Small intestine (tissue), 7 donors: ENCODE data around the gene LAMA4. TPM values are rescaled to one million over a fixed set of nuclear protein-coding genes. Genes with fewer than 3 reads are reported as not detected.
A peak's percentile ranks its signal among the peaks of the same experiment; 100 is the strongest.

Experiments used
- DNase-seq, 2 donors: peaks; one replicate each; pipeline versions ENCODE4 v3.0.0 to v3.0.0-alpha.2; 2013
- FAIRE-seq: peaks from 2 replicates; lab custom pipeline; 2012; peaks lifted over from hg19 to GRCh38; lab: Jason Lieb, UNC
- H3K27ac ChIP-seq, 3 donors: one replicate each; pipeline ENCODE4 v1.5.1; 2013; ENCODE audit warnings: low read length in 2 of 3, mild to moderate bottlenecking in 2 of 3, control low read depth in 1 of 3, inconsistent platforms in 1 of 3, low read depth in 1 of 3, moderate library complexity in 1 of 3
- H3K27me3 ChIP-seq, 3 donors: one replicate each; pipeline ENCODE4 v1.6.1; 2013; ENCODE audit warnings: low read length in 3 of 3, inconsistent platforms in 1 of 3; ENCODE audit not compliant: control insufficient read depth in 3 of 3, insufficient read depth in 3 of 3
- H3K36me3 ChIP-seq, 3 donors: one replicate each; pipeline ENCODE4 v1.6.1; 2013; ENCODE audit warnings: low read length in 3 of 3, inconsistent platforms in 1 of 3, low read depth in 1 of 3, mild to moderate bottlenecking in 1 of 3, moderate library complexity in 1 of 3; ENCODE audit not compliant: control insufficient read depth in 3 of 3, insufficient read depth in 2 of 3
- H3K4me1 ChIP-seq, 3 donors: one replicate each; pipeline ENCODE4 v1.6.1; 2013; ENCODE audit warnings: low read length in 2 of 3, inconsistent platforms in 1 of 3, low read depth in 1 of 3, mild to moderate bottlenecking in 1 of 3, moderate library complexity in 1 of 3; ENCODE audit not compliant: control insufficient read depth in 3 of 3, insufficient read depth in 2 of 3
- H3K4me3 ChIP-seq, 3 donors: one replicate each; pipeline ENCODE4 v1.5.1; 2013; ENCODE audit warnings: low read length in 3 of 3, control low read depth in 1 of 3, inconsistent platforms in 1 of 3, low read depth in 1 of 3, mild to moderate bottlenecking in 1 of 3, moderate library complexity in 1 of 3
- H3K9me3 ChIP-seq, 2 donors: one replicate each; pipeline ENCODE4 v1.6.1; 2013; ENCODE audit warnings: low read depth in 1 of 2, low read length in 1 of 2; ENCODE audit not compliant: control insufficient read depth in 2 of 2, insufficient read depth in 1 of 2
- WGBS, 3 donors: extraction: QIAGEN DNeasy Blood & Tissue Kit; methylation state at CpG; one replicate each; pipeline ENCODE4 v1.1.7; 2013; 5-methylcytosine and 5-hydroxymethylcytosine counted together
- polyA plus RNA-seq, 4 donors: library from polyadenylated mRNA; stranded (reverse) in 3 of 4; unstranded in 1 of 4; fragments of 200-250 nt in 3 of 4; fragments of 120-200 nt in 1 of 4; gene quantifications; one replicate each; pipeline versions ENCODE4 v1.2.1 to v1.2.3, GENCODE V29; 2013
- donor health status: healthy with polysubstance abuse.
- donor health status: control.
- donor health status: control.
- donor health status: Bipolar disorder and iron deficiency.
- donor health status: healthy.

Gene LAMA4
- polyA plus RNA-seq, 4 donors: 2.0 to 29.7 (median 9.1) TPM

- H3K4me3 ChIP-seq: no peak overlapping the region
- no peak for FAIRE-seq
- H3K27me3 ChIP-seq: peaks cover 0 to 2% (median 0%) of the 10 kb centered on the region in 3 donors
- WGBS, 3 donors: 85 to 92% (median 87%) methylated on average over 1 of the region's 1 CpG
- no peak overlapping the region for H3K27ac ChIP-seq
- H3K4me1 ChIP-seq: no peaks in the 10 kb centered on the region
- H3K9me3 ChIP-seq: no peaks in the 10 kb centered on the region
- no peak for DNase-seq
- H3K36me3 ChIP-seq: peaks cover 0 to 11% (median 0%) of the 10 kb centered on the region in 3 donors
Measured at GRCh38 chr6:112190164-112190563, 64.2 kb downstream of the LAMA4 start.

DNA sequence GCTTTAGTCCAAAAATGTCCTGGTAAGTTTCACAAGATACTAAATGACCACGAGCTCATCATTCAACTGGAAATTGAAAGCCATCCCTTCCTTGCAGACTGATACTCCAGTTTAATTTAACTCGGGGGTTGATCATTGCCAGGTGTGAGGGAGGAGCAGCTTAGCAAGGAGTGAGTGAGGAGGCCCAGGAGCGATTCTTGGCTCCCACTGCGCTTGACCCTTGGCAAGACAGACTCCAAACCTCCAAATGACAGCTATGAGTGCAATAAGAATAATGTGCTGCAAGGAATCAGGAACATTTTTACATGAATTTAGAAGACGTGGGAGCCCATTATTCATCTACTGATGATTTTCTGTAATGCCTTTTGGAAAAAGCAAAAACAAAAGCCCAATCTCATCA, 64.9 kb downstream of the LAMA4 start:
- Histone ChIP-seq H3K9me3 (no peaks in the 10 kb centered on the region), H3K4me3 (no peak overlapping the region), H3K27me3 (no peaks in the 10 kb centered on the region), H3K27ac (no peak overlapping the region), H3K4me1 (no peaks in the 10 kb centered on the region), H3K36me3 (peaks cover 0 to 11% (median 0%) of the 10 kb centered on the region in 3 donors)
- no peak for DNase-seq
- WGBS, 3 donors: 44 to 57% (median 50%) methylated on average over 5 of the region's 5 CpGs
- FAIRE-seq: no peak

- Histone ChIP-seq H3K4me3 (no peak overlapping the region), H3K9me3 (no peaks in the 10 kb centered on the region), H3K27me3 (no peaks in the 10 kb centered on the region), H3K4me1 (no peaks in the 10 kb centered on the region), H3K36me3 (peaks cover 0 to 11% (median 0%) of the 10 kb centered on the region in 3 donors), H3K27ac (no peak overlapping the region)
- DNase-seq (no peak), FAIRE-seq (no peak)
- 68 to 77% (median 72%) methylated on average over 3 of the region's 3 CpGs for WGBS, 3 donors
Measured at GRCh38 chr6:112188906-112189305, 65.5 kb downstream of the LAMA4 start.

- 41 to 42% (median 41%) methylated on average over 6 of the region's 6 CpGs for WGBS, 3 donors
- Histone ChIP-seq H3K9me3 (no peaks in the 10 kb centered on the region), H3K4me1 (no peaks in the 10 kb centered on the region), H3K27ac (peak overlapping the region in 1 of 3 donors; percentile 21), H3K36me3 (peaks cover 0 to 11% (median 0%) of the 10 kb centered on the region in 3 donors), H3K27me3 (no peaks in the 10 kb centered on the region), H3K4me3 (no peak overlapping the region)
- no peak for FAIRE-seq
- DNase-seq: no peak
Measured at GRCh38 chr6:112187736-112188135, 66.6 kb downstream of the LAMA4 start.

- H3K9me3 ChIP-seq: no peaks in the 10 kb centered on the region
- WGBS, 3 donors: 68 to 74% (median 73%) methylated on average over 9 of the region's 9 CpGs
- no peak overlapping the region for H3K4me3 ChIP-seq
- H3K4me1 ChIP-seq: no peaks in the 10 kb centered on the region
- peaks cover 0 to 4% (median 0%) of the 10 kb centered on the region in 3 donors for H3K36me3 ChIP-seq
- FAIRE-seq (no peak), DNase-seq (no peak)
- no peak overlapping the region for H3K27ac ChIP-seq
- H3K27me3 ChIP-seq: no peaks in the 10 kb centered on the region
Measured at GRCh38 chr6:112184951-112185350, 69.4 kb downstream of the LAMA4 start.

- DNase-seq: no peak
- no peak for FAIRE-seq
- no peak overlapping the region for H3K4me3 ChIP-seq
- H3K9me3 ChIP-seq: no peaks in the 10 kb centered on the region
- 48 to 80% (median 69%) methylated on average over 3 of the region's 3 CpGs for WGBS, 3 donors
- H3K4me1 ChIP-seq: no peaks in the 10 kb centered on the region
- no peaks in the 10 kb centered on the region for H3K27me3 ChIP-seq
- peaks cover 0 to 4% (median 0%) of the 10 kb centered on the region in 3 donors for H3K36me3 ChIP-seq
- H3K27ac ChIP-seq: no peak overlapping the region
Measured at GRCh38 chr6:112183271-112183671, 71.1 kb downstream of the LAMA4 start.

- H3K4me1 ChIP-seq: no peaks in the 10 kb centered on the region
- no peak overlapping the region for H3K4me3 ChIP-seq
- H3K9me3 ChIP-seq: no peaks in the 10 kb centered on the region
- H3K36me3 ChIP-seq: no peaks in the 10 kb centered on the region
- no peak overlapping the region for H3K27ac ChIP-seq
- no peak for DNase-seq
- no peaks in the 10 kb centered on the region for H3K27me3 ChIP-seq
- FAIRE-seq: no peak
- 34 to 63% (median 44%) methylated on average over 5 of the region's 5 CpGs for WGBS, 3 donors
Measured at GRCh38 chr6:112181130-112181529, 73.2 kb downstream of the LAMA4 start.

- Histone ChIP-seq H3K27ac (no peak overlapping the region), H3K36me3 (no peaks in the 10 kb centered on the region), H3K27me3 (no peaks in the 10 kb centered on the region), H3K4me3 (no peak overlapping the region), H3K9me3 (no peaks in the 10 kb centered on the region), H3K4me1 (no peaks in the 10 kb centered on the region)
- FAIRE-seq (peak; percentile 80), DNase-seq (peak; percentile 75 to 77)
- 53 to 57% (median 55%) methylated on average over 6 of the region's 6 CpGs for WGBS, 3 donors
Measured at GRCh38 chr6:112180095-112180820, 74.1 kb downstream of the LAMA4 start.
